Cortex of kidney (tissue), 1 donor: ENCODE results near the gene ACAP1.

Experiments used
- DNase-seq: peaks from one replicate; lab custom pipeline; 2025; lab: John Stamatoyannopoulos, UW

ACAP1 gene

DNA sequence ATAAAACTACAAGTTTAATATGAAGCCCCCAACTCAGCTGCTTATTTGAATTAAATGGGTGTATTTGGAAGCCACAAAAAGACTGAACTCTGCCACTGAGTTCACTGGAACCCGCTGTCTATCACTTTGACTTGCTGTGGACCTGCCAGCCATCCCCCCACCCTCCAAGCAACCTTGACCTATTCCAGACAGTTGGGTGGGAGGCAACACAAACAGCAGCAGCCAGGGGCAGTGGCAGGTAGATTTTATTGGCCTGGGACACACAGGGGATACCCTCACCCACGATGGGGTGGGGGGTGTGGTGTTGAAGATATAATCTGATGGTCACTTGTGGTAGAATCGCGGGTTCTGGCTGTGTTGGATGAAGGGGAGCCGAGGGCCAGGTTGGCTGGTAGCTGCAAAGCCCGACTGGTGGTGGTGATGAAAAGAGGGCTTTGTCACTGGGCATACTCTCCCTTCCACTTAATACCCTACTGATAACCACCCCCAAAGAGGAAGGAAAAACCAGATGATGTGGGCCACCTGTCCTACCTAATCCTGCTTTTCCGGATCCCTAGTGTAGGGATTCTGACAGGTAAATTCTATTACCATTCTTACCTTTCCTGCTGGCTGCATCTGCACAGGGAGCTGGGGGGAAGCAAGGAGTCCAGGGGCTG, 23.8 kb upstream of the ACAP1 start:
- no peak for DNase-seq

- DNase-seq = no peak
Observed at GRCh38 chr17:7313088-7313889, 23.0 kb upstream of the ACAP1 start.

DNA sequence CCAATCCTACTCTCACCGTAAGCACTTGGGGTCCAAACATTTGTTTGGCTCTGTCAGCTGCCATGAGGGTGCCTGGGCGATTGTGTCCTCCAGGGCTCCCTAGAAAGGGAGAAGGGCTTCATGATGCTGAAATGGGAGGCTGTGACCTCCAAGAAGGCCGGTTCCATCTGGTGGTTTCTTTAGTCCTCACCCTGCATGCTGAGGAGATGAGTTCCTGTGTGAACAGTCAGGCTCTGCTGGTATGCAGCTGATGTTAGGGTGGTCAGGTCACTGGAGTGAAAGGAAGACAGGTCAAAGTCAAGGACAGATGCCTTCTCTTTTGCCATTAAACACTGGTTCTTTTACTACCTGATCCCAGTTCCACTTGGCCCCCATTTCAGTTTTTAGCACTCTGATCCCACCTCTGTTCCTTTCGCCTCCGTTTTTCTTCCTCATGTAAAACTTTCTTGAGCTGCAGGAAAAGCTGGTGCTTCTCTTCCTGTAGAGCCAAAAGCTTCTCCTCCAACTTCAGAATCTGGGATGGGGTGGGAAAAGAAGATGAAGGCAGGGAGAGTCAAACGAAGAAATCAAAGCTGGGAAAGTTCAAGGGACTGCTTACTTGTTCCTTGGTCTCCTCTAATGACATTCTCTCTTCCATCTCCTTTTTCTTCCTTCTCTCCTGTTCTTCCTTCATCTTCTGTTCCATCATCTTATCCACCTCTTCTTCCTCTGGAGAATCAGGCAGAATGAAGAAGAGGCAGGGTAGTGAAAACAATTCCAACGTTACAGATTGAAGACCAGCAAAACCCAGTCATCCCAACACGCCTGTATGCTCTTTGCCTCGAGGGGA, 22.2 kb upstream of the ACAP1 start:
- no peak for DNase-seq

- peak; percentile 55 for DNase-seq
Observed at GRCh38 chr17:7314719-7315569, 21.4 kb upstream of the ACAP1 start, which contains the start of gene GPS2. TSS of gene GPS2 (minus strand) at chr17:7315360. CDS start at chr17:7315052, 308 bp downstream.

DNA sequence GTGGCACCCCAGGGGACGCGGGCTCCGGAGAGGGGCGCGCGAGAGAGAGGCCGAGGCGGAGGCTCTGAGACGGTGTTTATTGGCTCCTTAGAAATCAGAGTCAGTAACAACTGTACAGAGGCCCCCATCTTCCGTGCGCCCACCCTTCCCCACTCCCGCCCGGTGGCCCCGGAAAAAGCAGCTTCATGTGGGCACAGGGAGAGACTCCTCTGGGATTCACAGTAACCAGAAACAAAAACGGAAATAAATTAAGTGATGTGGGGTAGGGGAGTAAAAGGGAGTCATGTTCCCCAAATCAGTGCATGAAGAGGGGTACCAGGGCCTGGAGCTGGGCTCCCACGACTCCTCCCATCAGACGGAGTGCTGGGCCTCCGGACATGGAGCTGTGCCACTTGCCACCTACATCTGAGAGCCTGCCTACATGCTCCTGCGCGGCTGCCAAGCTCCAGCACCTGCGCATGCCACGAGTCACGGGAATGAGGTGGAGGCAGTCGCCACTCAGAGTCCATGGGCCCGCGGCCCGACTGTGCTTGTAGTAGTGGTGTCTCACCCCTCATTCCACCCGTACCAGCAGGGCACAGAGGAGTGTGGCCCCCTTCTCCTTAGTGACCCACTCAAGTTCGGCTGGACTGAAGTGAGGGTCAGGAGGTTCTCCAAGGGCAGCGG, 20.6 kb upstream of the ACAP1 start:
- no peak for DNase-seq

- DNase-seq = no peak
Observed at GRCh38 chr17:7317161-7317803, 19.0 kb upstream of the ACAP1 start.

DNA sequence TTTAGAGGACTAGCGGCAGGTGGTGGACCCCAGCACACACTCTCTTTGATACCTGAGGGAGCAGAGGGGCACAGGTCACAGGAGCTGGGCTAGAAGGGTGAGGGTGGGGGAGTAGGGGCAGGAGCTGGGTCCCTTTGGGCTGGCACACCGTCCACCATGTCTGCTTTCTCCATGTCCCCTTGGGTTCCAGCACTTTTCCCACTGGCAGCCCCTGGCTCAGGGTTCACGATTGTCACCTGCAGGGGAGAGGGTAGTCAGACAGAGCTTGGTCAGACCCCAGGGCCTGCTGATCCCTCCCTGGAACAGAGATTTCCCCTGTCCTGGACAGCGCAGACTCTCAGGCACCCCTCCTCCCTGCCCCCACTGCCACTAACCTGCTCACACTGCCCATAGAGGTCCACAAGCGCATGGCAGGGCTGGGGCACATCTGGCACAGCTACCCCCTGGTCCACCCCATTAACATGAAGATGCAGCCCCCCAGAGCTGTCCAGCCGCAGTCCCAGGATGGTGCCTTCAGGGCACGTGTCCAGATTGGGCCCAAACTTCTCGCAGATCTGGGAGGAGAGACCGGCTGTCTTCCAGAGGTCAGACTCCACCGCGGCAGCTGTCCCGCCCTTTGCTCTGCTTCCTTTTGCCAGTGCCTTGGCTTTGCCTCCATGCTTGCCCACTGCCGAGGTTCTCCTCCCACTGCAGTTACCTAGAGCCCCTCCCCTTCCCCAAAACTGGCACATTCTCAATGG, 18.0 kb upstream of the ACAP1 start:
- DNase-seq = no peak

GRCh38 chr17:7321466-7321865, 14.9 kb upstream of the ACAP1 start:
- DNase-seq = no peak

GRCh38 chr17:7322520-7323194, 13.7 kb upstream of the ACAP1 start:
- no peak for DNase-seq

DNA sequence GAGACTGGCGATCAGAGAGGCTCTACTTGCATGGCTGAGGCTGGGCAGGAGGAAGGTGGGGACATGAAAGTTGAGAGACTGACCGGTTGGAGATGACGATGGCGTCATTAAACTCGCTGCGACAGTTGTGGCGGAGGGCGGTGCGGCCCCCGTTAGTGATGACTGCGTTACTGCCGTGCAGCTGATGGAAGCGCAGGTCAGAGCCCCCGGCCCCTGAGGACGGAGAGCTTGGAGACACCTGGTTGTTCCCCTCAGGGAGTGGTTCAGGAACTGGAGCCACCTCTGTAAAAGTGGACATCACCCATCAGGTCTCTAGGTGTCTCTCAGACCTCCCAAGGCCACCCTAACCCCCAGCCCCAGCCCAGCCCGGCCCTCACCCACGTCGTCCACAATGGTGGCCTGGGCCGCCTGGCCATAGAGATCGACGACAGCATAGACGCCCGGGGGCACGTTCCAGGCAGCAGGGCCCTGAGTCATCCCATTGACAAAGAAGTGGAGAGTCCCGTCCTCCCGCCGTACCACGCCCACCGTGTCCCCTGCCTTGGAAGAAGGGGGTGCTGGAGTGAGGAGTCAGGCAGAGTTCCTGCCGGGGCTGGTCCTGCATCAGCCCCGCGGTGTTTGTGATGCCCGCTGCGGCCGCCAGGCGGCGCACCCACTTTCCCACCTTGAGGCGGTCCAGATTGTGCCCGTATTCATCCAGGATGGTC, 12.4 kb upstream of the ACAP1 start:
- no peak for DNase-seq

DNA sequence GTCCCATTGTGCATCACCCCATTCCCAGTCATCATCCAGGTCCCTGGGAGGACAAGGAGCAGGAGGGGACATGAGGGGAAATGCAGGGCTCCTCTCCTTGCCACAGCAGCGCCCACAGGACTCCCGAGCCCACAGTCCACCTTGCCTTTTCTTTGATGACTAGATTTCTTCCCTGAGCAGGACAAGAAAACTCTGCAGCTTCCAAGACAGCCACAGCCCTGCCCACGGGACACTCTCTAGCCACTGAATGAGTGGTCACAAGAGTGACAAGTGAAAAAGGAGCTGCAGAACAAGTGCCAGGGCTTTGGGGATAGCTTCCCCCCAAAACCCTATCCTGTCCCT, 11.9 kb upstream of the ACAP1 start:
- no peak for DNase-seq

- no peak for DNase-seq
Observed at GRCh38 chr17:7325031-7325528, 11.2 kb upstream of the ACAP1 start.

DNA sequence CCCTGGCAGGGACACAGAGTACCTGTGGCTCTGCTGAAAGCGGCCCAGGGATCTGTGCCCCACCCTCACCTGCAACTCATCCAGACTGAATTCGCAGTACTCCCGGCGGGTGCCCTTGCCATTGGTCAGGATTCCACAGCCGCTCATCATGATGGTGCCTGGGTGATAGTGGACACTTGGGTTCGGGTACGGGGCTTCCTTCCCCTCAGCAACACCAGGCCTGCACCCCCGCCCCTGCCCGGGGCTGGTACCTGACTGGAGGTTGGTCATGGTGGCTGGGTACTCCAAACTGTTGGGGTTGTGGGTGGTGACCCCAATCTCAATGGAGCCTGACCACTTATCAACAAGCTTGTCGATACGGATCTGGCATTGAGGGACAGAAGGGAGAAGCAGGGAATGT, 10.1 kb upstream of the ACAP1 start:
- DNase-seq = no peak

- DNase-seq = no peak
Observed at GRCh38 chr17:7327056-7327455, 9.3 kb upstream of the ACAP1 start.

GRCh38 chr17:7327501-7327900, 8.8 kb upstream of the ACAP1 start:
- no peak for DNase-seq

GRCh38 chr17:7328009-7328408, 8.3 kb upstream of the ACAP1 start:
- no peak for DNase-seq

DNA sequence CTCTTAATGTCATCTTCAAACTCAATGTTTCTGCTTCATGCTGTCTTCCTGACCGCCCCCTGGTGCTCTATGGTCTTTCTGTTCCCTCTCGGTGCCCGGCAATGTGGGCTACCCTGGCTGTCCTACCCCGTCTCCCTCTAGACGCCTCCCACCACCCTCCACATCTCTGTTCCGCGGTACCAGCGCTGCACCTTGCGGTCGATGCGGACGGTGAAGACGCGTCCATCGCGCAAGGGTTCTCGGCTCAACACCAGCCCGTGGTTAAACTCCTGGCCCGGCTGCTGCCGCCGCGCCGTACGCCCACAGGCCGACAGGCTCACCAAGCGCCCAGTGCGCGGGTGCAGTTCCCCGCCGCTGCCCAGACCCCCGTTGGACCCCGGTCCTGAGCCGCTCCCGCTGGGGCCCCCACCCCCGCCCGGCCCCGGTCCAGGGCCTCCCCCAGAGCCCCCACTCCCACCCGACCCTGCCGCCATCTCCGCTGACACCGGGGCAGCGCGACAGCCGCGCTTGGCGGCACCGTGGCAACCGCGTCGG, 7.4 kb upstream of the ACAP1 start, which contains the start of gene NEURL4:
TSS of gene NEURL4 (minus strand) at position 496 of the 534 bp plus-strand sequence. CDS start at position 473, 23 bp downstream.
- no peak for DNase-seq

DNA sequence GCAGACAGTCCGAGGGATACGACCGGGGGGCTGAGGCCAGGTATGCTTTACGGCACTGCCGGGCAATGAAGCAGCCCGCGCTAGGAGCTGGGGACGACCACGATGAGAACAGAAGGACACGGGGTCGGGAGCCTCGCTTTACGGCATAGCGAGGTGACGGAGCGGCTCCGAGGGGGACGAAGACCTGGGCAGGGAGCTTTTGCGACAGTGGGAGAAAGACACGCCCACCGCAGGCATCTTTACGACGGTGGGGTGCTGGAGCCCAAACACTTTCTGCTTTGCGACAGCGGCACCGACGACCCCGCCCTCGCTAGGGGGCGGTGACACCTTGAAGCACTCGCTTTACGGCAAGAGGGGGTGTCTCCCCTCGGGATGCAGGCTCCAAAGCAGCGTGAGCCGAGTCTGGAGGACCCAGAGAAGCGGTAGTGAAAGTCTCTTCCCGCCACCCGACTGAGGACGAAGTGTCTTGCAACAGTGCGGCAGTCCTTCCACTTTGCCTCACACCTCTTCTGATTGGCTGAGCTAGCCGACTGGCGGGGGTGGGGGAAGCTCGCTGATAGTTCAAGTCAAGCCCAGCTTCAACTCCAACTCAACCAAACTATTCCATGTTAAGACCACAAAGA, 6.8 kb upstream of the ACAP1 start:
- peak; percentile 62 for DNase-seq
